Glutamatergic neuron (in vitro differentiated cells): ENCODE data around the gene FSD2. TPM values are rescaled to one million over a fixed set of nuclear protein-coding genes. Genes with fewer than 3 reads are reported as not detected.

Experiments
- DNase-seq: peaks from one replicate; pipeline ENCODE4 v3.0.0; 2022
- H3K27ac Mint-ChIP-seq: one replicate; pipeline ENCODE4 v1.8.0; 2020; ENCODE audit warnings: mild to moderate bottlenecking, mixed read lengths, inconsistent platforms; ENCODE audit not compliant: unreplicated experiment
- H3K27me3 Mint-ChIP-seq: one replicate; pipeline ENCODE4 v1.8.0; 2020; ENCODE audit warnings: mild to moderate bottlenecking, moderate library complexity, mixed read lengths, inconsistent platforms; ENCODE audit not compliant: unreplicated experiment
- H3K36me3 Mint-ChIP-seq: one replicate; pipeline ENCODE4 v1.8.0; 2020; ENCODE audit warnings: mild to moderate bottlenecking, mixed read lengths, inconsistent platforms; ENCODE audit not compliant: unreplicated experiment
- H3K4me1 Mint-ChIP-seq: one replicate; pipeline ENCODE4 v1.8.0; 2020; ENCODE audit warnings: mild to moderate bottlenecking, low read depth, mixed read lengths, inconsistent platforms; ENCODE audit not compliant: unreplicated experiment
- H3K4me3 Mint-ChIP-seq: one replicate; pipeline ENCODE4 v1.8.0; 2020; ENCODE audit warnings: mild to moderate bottlenecking, mixed read lengths, inconsistent platforms; ENCODE audit not compliant: unreplicated experiment
- H3K9me3 Mint-ChIP-seq: one replicate; pipeline ENCODE4 v1.8.0; 2020; ENCODE audit warnings: mild to moderate bottlenecking, moderate library complexity, mixed read lengths, inconsistent platforms; ENCODE audit not compliant: unreplicated experiment
- total RNA-seq: library from RNA; stranded (reverse); fragmentation: NEBNext Ultra II Directional; extraction: Animal tissue kit (Norgen Biotek cat#: 25700); gene quantifications from one replicate; pipeline ENCODE4 v1.2.1, GENCODE V29; 2021; ENCODE audit not compliant: unreplicated experiment
- TF ChIP-seq, protein P1 (sequence below): fragments of 200-600 bp; sonication (generic); IDR thresholded peaks from one replicate; pipeline ENCODE4 v1.5.0; 2021; ENCODE audit not compliant: partially characterized antibody, unreplicated experiment

FSD2 gene
- total RNA-seq, 1 donor from 2014 or later, result not detected

DNA sequence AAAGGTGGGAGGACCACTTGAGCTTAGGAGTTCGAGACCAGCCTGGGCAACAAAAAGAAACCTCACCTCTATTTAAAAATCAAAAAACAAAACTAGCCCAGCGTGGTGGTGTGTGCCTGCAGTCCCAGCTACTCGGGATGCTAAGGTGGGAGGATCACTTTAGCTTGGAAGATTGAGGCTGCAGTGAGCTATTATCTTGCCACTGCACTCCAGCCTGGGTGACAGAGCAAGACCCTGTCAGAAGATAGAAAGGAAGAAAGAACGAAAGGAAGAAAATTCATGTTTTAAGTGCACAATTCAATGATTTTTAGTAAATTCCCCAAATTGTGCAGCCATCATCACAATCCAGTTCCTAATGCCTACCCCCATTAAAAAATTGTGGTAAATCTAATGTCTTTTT is 7.8 kb downstream of the FSD2 start:
- no peak for DNase-seq
- TF ChIP-seq, protein P1, sequence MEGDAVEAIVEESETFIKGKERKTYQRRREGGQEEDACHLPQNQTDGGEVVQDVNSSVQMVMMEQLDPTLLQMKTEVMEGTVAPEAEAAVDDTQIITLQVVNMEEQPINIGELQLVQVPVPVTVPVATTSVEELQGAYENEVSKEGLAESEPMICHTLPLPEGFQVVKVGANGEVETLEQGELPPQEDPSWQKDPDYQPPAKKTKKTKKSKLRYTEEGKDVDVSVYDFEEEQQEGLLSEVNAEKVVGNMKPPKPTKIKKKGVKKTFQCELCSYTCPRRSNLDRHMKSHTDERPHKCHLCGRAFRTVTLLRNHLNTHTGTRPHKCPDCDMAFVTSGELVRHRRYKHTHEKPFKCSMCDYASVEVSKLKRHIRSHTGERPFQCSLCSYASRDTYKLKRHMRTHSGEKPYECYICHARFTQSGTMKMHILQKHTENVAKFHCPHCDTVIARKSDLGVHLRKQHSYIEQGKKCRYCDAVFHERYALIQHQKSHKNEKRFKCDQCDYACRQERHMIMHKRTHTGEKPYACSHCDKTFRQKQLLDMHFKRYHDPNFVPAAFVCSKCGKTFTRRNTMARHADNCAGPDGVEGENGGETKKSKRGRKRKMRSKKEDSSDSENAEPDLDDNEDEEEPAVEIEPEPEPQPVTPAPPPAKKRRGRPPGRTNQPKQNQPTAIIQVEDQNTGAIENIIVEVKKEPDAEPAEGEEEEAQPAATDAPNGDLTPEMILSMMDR, result no peak
- H3K27ac Mint-ChIP-seq, result no peak overlapping the region
- H3K27me3 Mint-ChIP-seq, result no peaks in the 10 kb centered on the region
- H3K4me1 Mint-ChIP-seq, result no peaks in the 10 kb centered on the region
- peaks cover 2% of the 10 kb centered on the region for H3K9me3 Mint-ChIP-seq
- H3K4me3 Mint-ChIP-seq, result no peak overlapping the region
- H3K36me3 Mint-ChIP-seq, result peaks cover 5% of the 10 kb centered on the region

DNA sequence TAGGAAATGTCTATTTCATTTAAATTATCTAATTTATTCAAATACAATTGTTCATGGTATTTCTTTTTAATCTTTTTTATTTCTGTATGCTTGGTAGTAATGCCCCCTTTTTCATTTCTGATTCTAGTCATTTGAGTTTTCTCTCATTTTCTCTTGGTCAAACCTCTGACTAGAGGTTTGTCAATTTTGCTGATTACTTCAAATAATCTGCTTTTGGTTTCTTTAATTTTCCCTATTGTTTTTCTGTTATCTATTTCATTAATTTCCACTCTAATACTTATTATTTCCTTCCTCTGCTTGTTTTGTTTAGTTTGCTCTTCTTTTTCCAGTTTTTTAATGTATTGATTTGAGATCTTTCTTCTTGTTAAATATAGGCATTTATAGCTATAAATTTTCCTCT is 12.1 kb downstream of the FSD2 start:
- Mint-ChIP-seq H3K4me3 (no peak overlapping the region), H3K27me3 (peaks cover 4% of the 10 kb centered on the region), H3K27ac (no peak overlapping the region), H3K4me1 (no peaks in the 10 kb centered on the region), H3K9me3 (peaks cover 5% of the 10 kb centered on the region), H3K36me3 (peaks cover 5% of the 10 kb centered on the region)
- TF ChIP-seq, protein P1, result no peak
- DNase-seq, result no peak

DNA sequence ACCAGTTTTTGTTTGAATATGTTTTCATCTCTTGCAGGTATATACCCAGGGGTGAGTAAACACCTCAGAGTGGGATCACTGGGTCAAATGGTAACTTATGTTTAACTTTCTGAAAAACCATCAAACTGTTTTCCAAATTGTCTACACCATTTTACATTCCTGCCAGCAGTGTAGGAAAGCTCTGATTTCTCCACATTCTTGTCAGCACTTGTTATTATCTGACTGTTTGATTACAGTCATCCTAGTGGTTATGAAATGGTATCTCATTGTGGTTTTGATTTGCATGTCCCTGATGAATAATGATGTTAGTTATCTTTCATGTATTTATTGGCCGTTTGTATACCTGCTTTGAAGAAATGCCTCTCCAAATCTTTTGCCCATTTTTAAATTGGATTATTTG is 13.8 kb downstream of the FSD2 start:
- TF ChIP-seq, protein P1, result no peak
- H3K36me3 Mint-ChIP-seq, result peaks cover 5% of the 10 kb centered on the region
- H3K4me1 Mint-ChIP-seq, result no peaks in the 10 kb centered on the region
- no peak for DNase-seq
- peaks cover 4% of the 10 kb centered on the region for H3K27me3 Mint-ChIP-seq
- H3K4me3 Mint-ChIP-seq, result no peak overlapping the region
- no peak overlapping the region for H3K27ac Mint-ChIP-seq
- peaks cover 5% of the 10 kb centered on the region for H3K9me3 Mint-ChIP-seq

DNA sequence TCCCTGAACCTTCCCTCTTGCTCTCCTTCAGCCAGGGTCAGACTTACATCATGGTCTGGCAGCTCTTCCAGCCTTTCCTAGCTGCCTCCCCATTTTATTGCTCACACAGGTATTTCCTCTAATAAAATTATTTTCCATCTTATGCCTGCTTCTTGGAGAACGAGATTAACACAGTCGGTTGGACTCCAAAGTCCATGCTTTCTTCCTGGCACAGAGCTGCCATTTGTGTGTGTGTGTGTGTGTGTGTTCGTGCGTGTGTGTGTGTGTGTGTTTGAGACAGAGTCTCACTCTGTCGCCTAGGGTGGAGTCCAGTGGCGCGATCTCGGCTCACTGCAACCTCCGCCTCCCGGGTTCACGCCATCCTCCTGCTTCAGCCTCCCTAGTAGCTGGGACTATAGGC is 15.5 kb downstream of the FSD2 start:
- Mint-ChIP-seq H3K4me3 (no peak overlapping the region), H3K36me3 (peaks cover 5% of the 10 kb centered on the region), H3K4me1 (no peaks in the 10 kb centered on the region), H3K27ac (no peak overlapping the region), H3K27me3 (peaks cover 4% of the 10 kb centered on the region), H3K9me3 (peaks cover 5% of the 10 kb centered on the region)
- TF ChIP-seq, protein P1, result no peak
- DNase-seq, result no peak

DNA sequence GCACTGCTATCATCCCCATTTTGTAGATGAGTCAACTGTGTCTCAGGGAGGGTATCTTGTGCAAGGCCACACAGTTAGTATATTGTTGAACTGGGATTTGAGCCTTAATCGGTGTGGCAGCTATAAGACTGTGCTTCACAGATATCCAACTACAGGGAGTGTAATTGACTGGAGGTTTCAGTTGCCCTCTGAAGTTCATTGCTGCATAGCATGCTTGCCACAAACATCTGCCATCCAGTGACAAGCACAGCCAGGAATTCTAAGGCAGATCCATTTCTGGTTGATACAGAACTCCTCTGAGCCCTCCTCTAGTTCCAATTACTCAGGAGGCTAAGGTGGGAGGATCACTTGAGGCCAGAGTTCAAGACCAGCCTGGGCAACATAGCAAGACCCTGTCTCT is 16.4 kb downstream of the FSD2 start:
- no peak for DNase-seq
- Mint-ChIP-seq H3K9me3 (peaks cover 5% of the 10 kb centered on the region), H3K4me3 (no peak overlapping the region), H3K4me1 (no peaks in the 10 kb centered on the region), H3K27ac (no peak overlapping the region), H3K36me3 (peaks cover 5% of the 10 kb centered on the region), H3K27me3 (peaks cover 4% of the 10 kb centered on the region)
- TF ChIP-seq, protein P1, result no peak
